Heart left ventricle (tissue), 16 donors: ENCODE measurements around the gene UST. TPM values are rescaled to one million over a fixed set of nuclear protein-coding genes. Genes with fewer than 3 reads are reported as not detected.
"Not testable (repeated sequence)": the region's sequence is repeated elsewhere in the genome, so short reads cannot be mapped to it uniquely, and the experiment has no call there.

ENCODE experiments used
- ATAC-seq, 4 donors: fragments of 200-7000 bp; cut with Tn5 transposase; one replicate each; pipeline ENCODE4 v1.9.1; 2020 to 2022; ENCODE audit warnings: moderate library complexity in 4 of 4, mild to moderate bottlenecking in 3 of 4, moderate number of reproducible peaks in 1 of 4
- DNase-seq, 5 donors: peaks; one replicate each; pipeline ENCODE4 v3.0.0-alpha.2; 2020
- H3K27ac ChIP-seq, 12 donors: fragments of 200-600 bp; sonication (generic) in 4 of 12; one replicate each; pipeline versions ENCODE4 v1.5.0 to v1.8.0; 2016 to 2022; ENCODE audit warnings: mild to moderate bottlenecking in 2 of 12
- H3K27me3 ChIP-seq, 9 donors: fragments of 200-600 bp; sonication (generic) in 2 of 9; one replicate each; pipeline versions ENCODE4 v1.5.1 to v1.8.0; 2016 to 2022; ENCODE audit warnings: mild to moderate bottlenecking in 3 of 9
- H3K36me3 ChIP-seq, 9 donors: fragments of 200-600 bp; sonication (generic) in 2 of 9; one replicate each; pipeline versions ENCODE4 v1.5.0 to v1.8.0; 2018 to 2022; ENCODE audit warnings: mild to moderate bottlenecking in 2 of 9
- H3K4me1 ChIP-seq, 12 donors: fragments of 200-600 bp; sonication (generic) in 4 of 12; one replicate each; pipeline versions ENCODE4 v1.5.0 to v1.8.0; 2016 to 2022; ENCODE audit warnings: mild to moderate bottlenecking in 3 of 12
- H3K4me3 ChIP-seq, 12 donors: fragments of 200-600 bp; sonication (generic) in 4 of 12; one replicate each; pipeline versions ENCODE4 v1.5.0 to v1.8.0; 2017 to 2022; ENCODE audit warnings: mild to moderate bottlenecking in 9 of 12, moderate library complexity in 4 of 12
- H3K9me3 ChIP-seq, 12 donors: fragments of 200-600 bp; sonication (generic) in 4 of 12; one replicate each; pipeline versions ENCODE4 v1.5.0 to v1.8.0; 2016 to 2022; ENCODE audit warnings: mild to moderate bottlenecking in 1 of 12
- POLR2A ChIP-seq, 2 donors: fragments of 450-650 bp; IDR thresholded peaks; one replicate each; pipeline ENCODE4 v1.6.1; 2017; ENCODE audit warnings: antibody characterized with exemption in 2 of 2, mild to moderate bottlenecking in 2 of 2, moderate library complexity in 2 of 2
- WGBS, 4 donors: extraction: QIAGEN DNeasy Blood & Tissue Kit in 2 of 4; methylation state at CpG; one replicate each; pipeline versions ENCODE4 v1.1.5 to v1.1.7; 2013 to 2018; 5-methylcytosine and 5-hydroxymethylcytosine counted together
- intact Hi-C, 10 donors: fragments of 100-400 bp; cut with DNase I; formaldehyde crosslinking; loops; one replicate each; pipeline versions ENCODE4 v1.11.1 to v1.14.2; 2022
- polyA plus RNA-seq, 2 donors: library from polyadenylated mRNA; stranded (reverse); fragments of 200-250 nt; gene quantifications; one replicate each; pipeline ENCODE4 v1.2.3, GENCODE V29; 2013
- total RNA-seq, 9 donors: library from RNA; depleted of rRNA in 2 of 9; stranded (reverse); fragments of >200 nt in 2 of 9; fragmentation: NEBNext Ultra II Directional in 3 of 9; extraction: Animal tissue kit (Norgen Biotek cat#: 25700) in 3 of 9; gene quantifications; one replicate each; pipeline versions ENCODE4 v1.1.0 to v1.2.4, GENCODE V29; 2016 to 2023
- TF ChIP-seq, protein P1 (sequence below), 12 donors: fragments of 200-600 bp; sonication (generic) in 4 of 12; IDR thresholded peaks; one replicate each; pipeline versions ENCODE4 v1.5.0 to v1.8.0; 2018 to 2022; ENCODE audit warnings: antibody characterized with exemption in 12 of 12, mild to moderate bottlenecking in 5 of 12
- donor health status: ischemic (EF 13 %, LVEDD 7.1; RV severe dilation, severe dysfunction).
- donor health status: healthy with polysubstance abuse.
- donor health status: DM: no; HTN: yes; CAD: no.
- donor health status: DM: no; HTN: no; CAD: no.
- donor health status: ischemic (EF 25% LVEDD 6.9; RV normal size, moderate dysfunction).
- donor health status: ischemic (EF 25% LVEDD 5.7; RV mildly dilated, moderate dysfunction).
- donor health status: healthy.
- donor health status: DM: yes; HTN: yes; CAD: no.
- donor health status: ischemic (EF 35%, LVEDD 5.7; RV mildly dilated, moderate dysfunction).
- donor health status: nonischemic (EF 11% LVEDD 7.7; RV severe dilation, severe dysfunction).
- donor health status: DM: yes; HTN: yes; CAD: no.
- donor health status: PGD.
- donor health status: ischemic (EF 29% LVEDD 5.4; RV normal size, mild dysfunction).
- donor health status: nonischemic (EF 23%, LVEDD 6.1; RV moderate dilation, normal function).

Gene UST
- total and polyA plus RNA-seq, 11 donors: 1.1 to 5.8 (median 2.7) TPM

DNA sequence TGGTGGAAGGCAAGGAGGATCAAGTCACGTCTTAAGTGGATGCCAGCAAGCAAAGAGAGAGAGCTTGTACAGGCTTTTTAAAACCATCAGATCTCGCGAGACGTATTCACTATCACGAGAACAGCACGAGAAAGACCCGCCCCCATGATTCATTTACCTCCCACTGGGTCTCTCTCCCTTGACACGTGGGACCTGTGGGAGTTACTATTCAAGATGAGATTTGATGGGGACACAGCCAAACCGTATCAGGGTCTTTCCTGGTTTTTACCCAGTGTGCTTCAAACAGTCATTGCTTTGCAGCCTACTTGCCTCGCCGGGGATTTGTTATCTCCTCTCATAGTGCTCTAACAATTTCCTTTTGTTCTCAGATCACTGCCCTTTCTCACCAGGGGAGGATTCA lies 108.2 kb downstream of the UST start:
- Histone ChIP-seq H3K36me3 (no peaks in the 10 kb centered on the region), H3K9me3 (peaks cover 0 to 4% (median 0%) of the 10 kb centered on the region in 12 donors), H3K4me3 (no peak overlapping the region), H3K27ac (no peak overlapping the region), H3K4me1 (no peaks in the 10 kb centered on the region), H3K27me3 (no peaks in the 10 kb centered on the region)
- WGBS, 4 donors: 61 to 72% (median 68%) methylated on average over 11 of the region's 11 CpGs
- no peak for DNase-seq
- intact Hi-C loops: no loop called here
- ATAC-seq: no peak
- TF ChIP-seq, protein P1, sequence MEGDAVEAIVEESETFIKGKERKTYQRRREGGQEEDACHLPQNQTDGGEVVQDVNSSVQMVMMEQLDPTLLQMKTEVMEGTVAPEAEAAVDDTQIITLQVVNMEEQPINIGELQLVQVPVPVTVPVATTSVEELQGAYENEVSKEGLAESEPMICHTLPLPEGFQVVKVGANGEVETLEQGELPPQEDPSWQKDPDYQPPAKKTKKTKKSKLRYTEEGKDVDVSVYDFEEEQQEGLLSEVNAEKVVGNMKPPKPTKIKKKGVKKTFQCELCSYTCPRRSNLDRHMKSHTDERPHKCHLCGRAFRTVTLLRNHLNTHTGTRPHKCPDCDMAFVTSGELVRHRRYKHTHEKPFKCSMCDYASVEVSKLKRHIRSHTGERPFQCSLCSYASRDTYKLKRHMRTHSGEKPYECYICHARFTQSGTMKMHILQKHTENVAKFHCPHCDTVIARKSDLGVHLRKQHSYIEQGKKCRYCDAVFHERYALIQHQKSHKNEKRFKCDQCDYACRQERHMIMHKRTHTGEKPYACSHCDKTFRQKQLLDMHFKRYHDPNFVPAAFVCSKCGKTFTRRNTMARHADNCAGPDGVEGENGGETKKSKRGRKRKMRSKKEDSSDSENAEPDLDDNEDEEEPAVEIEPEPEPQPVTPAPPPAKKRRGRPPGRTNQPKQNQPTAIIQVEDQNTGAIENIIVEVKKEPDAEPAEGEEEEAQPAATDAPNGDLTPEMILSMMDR (IDR thresholded peaks at IDR 0.05): no peak
- no peak for TF ChIP-seq POLR2A (IDR thresholded peaks at IDR 0.05)

DNA sequence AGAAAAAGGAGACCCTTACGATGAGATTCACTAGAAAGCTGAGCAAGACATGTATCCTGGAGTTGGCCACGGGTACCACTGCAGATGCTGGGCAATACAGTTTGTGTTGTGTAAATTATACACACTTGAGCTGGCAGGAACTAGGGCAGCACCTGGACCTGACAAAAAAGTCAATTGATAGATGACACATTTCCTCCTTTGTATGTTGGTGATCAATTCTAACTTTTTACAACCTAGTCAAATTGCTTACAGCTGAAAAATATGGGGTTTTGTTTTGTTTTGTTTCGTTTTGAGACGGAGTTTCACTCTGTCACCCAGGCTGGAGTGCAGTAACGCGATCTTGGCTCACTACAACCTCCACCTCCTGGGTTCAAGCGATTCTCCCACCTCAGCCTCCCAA lies 108.9 kb downstream of the UST start:
- DNase-seq (no peak), ATAC-seq (no peak)
- Histone ChIP-seq H3K27me3 (no peaks in the 10 kb centered on the region), H3K9me3 (peaks cover 0 to 4% (median 0%) of the 10 kb centered on the region in 12 donors), H3K36me3 (no peaks in the 10 kb centered on the region), H3K4me3 (no peak overlapping the region), H3K4me1 (no peaks in the 10 kb centered on the region), H3K27ac (no peak overlapping the region)
- TF ChIP-seq, protein P1 (IDR thresholded peaks at IDR 0.05): no peak
- no peak for TF ChIP-seq POLR2A (IDR thresholded peaks at IDR 0.05)
- intact Hi-C loops: no loop called here
- WGBS, 4 donors: 90 to 95% (median 91%) methylated on average over 7 of the region's 7 CpGs

DNA sequence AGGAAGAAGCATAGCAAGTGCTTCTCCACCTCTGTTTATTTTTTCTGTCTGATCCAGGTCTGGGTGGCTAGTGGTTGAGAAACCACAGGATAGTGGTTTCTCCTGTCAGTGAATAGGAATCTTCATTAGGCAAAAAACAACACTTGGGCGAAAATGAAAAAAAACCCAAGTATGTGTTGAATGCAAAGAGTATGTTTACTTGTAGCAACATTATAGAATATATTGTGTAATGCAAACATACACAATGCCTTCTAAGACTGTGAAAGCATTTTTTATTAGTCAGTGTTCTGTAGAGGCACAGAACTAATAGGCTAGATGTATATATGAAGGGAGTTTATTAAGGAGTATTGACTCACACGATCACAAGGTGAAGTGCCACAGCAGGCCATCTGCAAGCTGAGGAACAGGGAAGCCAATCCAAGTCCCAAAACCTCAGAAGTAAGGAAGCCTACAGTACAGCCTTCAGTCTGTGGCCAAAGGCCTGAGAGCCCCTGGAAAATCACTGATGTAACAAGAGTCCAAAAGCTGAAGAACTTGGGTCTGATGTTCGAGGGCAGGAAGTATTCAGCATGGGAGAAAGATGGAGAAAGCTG lies 111.1 kb downstream of the UST start:
- TF ChIP-seq, protein P1 (IDR thresholded peaks at IDR 0.05): no peak
- no peak for TF ChIP-seq POLR2A (IDR thresholded peaks at IDR 0.05)
- intact Hi-C loops: no loop called here
- DNase-seq: no peak
- Histone ChIP-seq H3K4me3 (no peak overlapping the region), H3K27ac (no peak overlapping the region), H3K9me3 (peaks cover 0 to 4% (median 0%) of the 10 kb centered on the region in 12 donors), H3K36me3 (no peaks in the 10 kb centered on the region), H3K4me1 (no peaks in the 10 kb centered on the region), H3K27me3 (no peaks in the 10 kb centered on the region)
- WGBS, 4 donors: 75 to 83% (median 81%) methylated on average over 3 of the region's 3 CpGs
- no peak for ATAC-seq

DNA sequence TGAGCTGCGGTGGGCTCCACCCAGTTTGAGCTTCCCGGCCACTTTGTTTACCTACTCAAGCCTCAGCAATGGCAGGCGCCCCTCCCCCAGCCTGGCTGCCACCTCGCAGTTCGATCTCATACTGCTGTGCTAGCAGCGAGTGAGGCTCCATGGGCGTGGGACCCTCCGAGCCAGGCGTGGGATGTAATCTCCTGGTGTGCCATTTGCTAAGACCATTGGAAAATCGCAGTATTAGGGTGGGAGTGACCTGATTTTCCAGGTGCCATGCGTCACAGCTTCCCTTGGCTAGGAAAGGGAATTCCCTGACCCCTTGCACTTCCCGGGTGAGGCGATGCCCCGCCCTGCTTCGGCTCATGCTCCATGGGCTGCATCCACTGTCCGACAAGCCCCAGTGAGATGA lies 117.3 kb downstream of the UST start:
- ATAC-seq, H3K36me3 ChIP-seq, H3K4me3 ChIP-seq, H3K27me3 ChIP-seq, intact Hi-C loops, H3K27ac ChIP-seq, H3K9me3 ChIP-seq, DNase-seq: not testable (repeated sequence)
- 84 to 94% (median 87%) methylated on average over 6 to 16 of the region's 16 CpGs for WGBS, 4 donors
- peaks cover 0 to 11% (median 0%) of the 10 kb centered on the region in 12 donors for H3K4me1 ChIP-seq

DNA sequence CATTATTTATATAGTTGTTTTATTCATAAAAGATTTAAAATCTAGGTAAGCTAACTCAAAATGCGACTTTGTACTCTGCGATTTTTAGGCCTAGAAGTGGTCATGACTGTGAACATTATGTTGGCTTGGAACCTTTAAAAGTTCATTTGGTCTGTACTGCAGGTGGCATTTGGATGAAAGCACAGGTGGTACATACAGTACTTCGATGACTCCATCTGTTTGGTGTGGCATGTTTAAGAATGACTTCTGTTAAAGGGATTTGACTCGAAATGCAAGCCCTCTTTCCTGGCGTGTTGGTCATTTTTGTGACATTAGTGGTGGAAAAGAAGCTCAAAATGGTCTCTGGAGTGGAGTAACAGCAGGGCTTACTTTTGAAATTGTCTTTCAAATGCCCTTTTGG lies 118.1 kb downstream of the UST start:
- Histone ChIP-seq H3K36me3 (no peaks in the 10 kb centered on the region), H3K4me3 (no peak overlapping the region), H3K27me3 (no peaks in the 10 kb centered on the region), H3K27ac (no peak overlapping the region), H3K9me3 (peaks cover 0 to 4% (median 0%) of the 10 kb centered on the region in 12 donors), H3K4me1 (peaks cover 0 to 14% (median 0%) of the 10 kb centered on the region in 12 donors)
- no peak for TF ChIP-seq POLR2A (IDR thresholded peaks at IDR 0.05)
- TF ChIP-seq, protein P1 (IDR thresholded peaks at IDR 0.05): no peak
- ATAC-seq (no peak), DNase-seq (no peak)
- intact Hi-C loops: no loop called here
- 72 to 89% (median 77%) methylated on average over 5 of the region's 5 CpGs for WGBS, 4 donors
